ENCODE measurements around the gene TEX53.

TEX53 gene

DNA sequence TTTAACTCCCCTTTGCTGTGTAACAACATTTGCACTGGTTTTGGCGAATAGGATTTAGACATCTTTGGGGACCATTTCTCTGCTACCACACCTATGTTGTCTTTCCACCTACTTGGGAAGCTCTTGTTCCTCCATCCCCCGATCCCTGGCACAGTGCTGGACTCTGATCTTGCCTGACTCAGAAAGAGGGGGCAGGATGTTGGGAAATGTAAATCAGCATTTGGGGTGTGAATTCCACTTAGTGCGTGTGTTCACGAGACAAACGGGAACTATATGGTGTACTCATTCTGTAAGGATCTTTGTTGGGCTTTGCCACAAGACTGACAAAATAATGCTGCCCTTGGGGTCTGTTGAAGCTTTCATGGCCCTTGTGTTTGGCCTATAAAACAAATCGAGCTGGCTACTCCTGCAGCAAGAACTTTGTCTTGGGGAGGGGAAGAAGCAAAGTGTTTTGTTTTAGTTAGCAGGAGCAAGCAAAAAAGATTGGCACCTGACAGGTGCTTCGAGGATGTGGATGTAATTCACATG, 28.0 kb downstream of the TEX53 start:
- TF ChIP-seq POLR2AphosphoS5 (IDR thresholded peaks at IDR 0.05; ENCODE audit: low read depth, low read length): no peak
- TF ChIP-seq TAF1 (IDR thresholded peaks at IDR 0.05; ENCODE audit: low read depth, low read length): no peak
- TF ChIP-seq POU2F2 (IDR thresholded peaks at IDR 0.05; ENCODE audit: low read depth, low read length): no peak
- no peak for TF ChIP-seq PAX5 (IDR thresholded peaks at IDR 0.05; ENCODE audit: insufficient read depth, low read length, severe bottlenecking)
- no peak for TF ChIP-seq SPI1 (IDR thresholded peaks at IDR 0.05; ENCODE audit: low read depth, low read length)
- no peak for TF ChIP-seq POLR2A (IDR thresholded peaks at IDR 0.05; ENCODE audit: low read depth, low read length)
- FAIRE-seq: no peak
- no peak for DNase-seq (ENCODE audit: insufficient read length, low spot score)

- no peak for FAIRE-seq
Observed at GRCh38 chr9:114627553-114627952, 30.1 kb downstream of the TEX53 start.

GRCh38 chr9:114626415-114627020, 31.1 kb downstream of the TEX53 start:
- DNase-seq (ENCODE audit: insufficient read length, low spot score) (no peak), FAIRE-seq (no peak)
- TF ChIP-seq POU2F2 (IDR thresholded peaks at IDR 0.05; ENCODE audit: low read depth, low read length) (no peak), POLR2AphosphoS5 (IDR thresholded peaks at IDR 0.05; ENCODE audit: low read depth, low read length) (no peak), TAF1 (IDR thresholded peaks at IDR 0.05; ENCODE audit: low read depth, low read length) (no peak), POLR2A (IDR thresholded peaks at IDR 0.05; ENCODE audit: low read depth, low read length) (no peak), SPI1 (IDR thresholded peaks at IDR 0.05; ENCODE audit: low read depth, low read length) (no peak), PAX5 (IDR thresholded peaks at IDR 0.05; ENCODE audit: insufficient read depth, low read length, severe bottlenecking) (no peak)

More at GRCh38 chr9:114627553-114627952, 30.1 kb downstream of the TEX53 start:
- TF ChIP-seq POLR2AphosphoS5 (IDR thresholded peaks at IDR 0.05; ENCODE audit: low read depth, low read length) (no peak), POU2F2 (IDR thresholded peaks at IDR 0.05; ENCODE audit: low read depth, low read length) (no peak), POLR2A (IDR thresholded peaks at IDR 0.05; ENCODE audit: low read depth, low read length) (no peak), TAF1 (IDR thresholded peaks at IDR 0.05; ENCODE audit: low read depth, low read length) (no peak), SPI1 (IDR thresholded peaks at IDR 0.05; ENCODE audit: low read depth, low read length) (no peak), PAX5 (IDR thresholded peaks at IDR 0.05; ENCODE audit: insufficient read depth, low read length, severe bottlenecking) (no peak)
- no peak for DNase-seq (ENCODE audit: insufficient read length, low spot score)

DNA sequence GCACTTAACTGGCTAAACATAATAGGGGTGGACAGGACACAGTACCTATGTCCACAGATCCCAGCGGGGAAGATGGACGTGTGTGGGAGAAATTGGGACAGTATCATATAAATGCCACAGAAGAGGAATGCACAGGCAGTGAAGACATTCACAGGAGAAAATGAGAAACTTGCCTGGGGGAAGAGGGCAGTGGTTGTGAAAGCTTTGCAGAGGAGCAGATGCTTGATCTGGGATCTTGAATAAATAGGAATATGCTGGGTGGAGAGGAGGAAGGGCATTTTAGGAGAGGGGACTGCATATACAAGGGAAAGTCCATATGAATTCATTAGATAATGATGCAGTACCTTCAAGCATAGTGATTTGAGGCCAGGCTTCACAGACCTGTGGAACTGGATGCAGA, 32.9 kb downstream of the TEX53 start:
- no peak for FAIRE-seq
- no peak for DNase-seq (ENCODE audit: insufficient read length, low spot score)
- TF ChIP-seq SPI1 (IDR thresholded peaks at IDR 0.05; ENCODE audit: low read depth, low read length): no peak
- no peak for TF ChIP-seq POU2F2 (IDR thresholded peaks at IDR 0.05; ENCODE audit: low read depth, low read length)
- TF ChIP-seq TAF1 (IDR thresholded peaks at IDR 0.05; ENCODE audit: low read depth, low read length): no peak
- TF ChIP-seq POLR2A (IDR thresholded peaks at IDR 0.05; ENCODE audit: low read depth, low read length): no peak
- no peak for TF ChIP-seq PAX5 (IDR thresholded peaks at IDR 0.05; ENCODE audit: insufficient read depth, low read length, severe bottlenecking)
- TF ChIP-seq POLR2AphosphoS5 (IDR thresholded peaks at IDR 0.05; ENCODE audit: low read depth, low read length): no peak

- FAIRE-seq (no peak), DNase-seq (ENCODE audit: insufficient read length, low spot score) (no peak)
- no peak for TF ChIP-seq POU2F2 (IDR thresholded peaks at IDR 0.05; ENCODE audit: low read depth, low read length)
- TF ChIP-seq POLR2AphosphoS5 (IDR thresholded peaks at IDR 0.05; ENCODE audit: low read depth, low read length): no peak
- TF ChIP-seq POLR2A (IDR thresholded peaks at IDR 0.05; ENCODE audit: low read depth, low read length): no peak
- no peak for TF ChIP-seq SPI1 (IDR thresholded peaks at IDR 0.05; ENCODE audit: low read depth, low read length)
- TF ChIP-seq TAF1 (IDR thresholded peaks at IDR 0.05; ENCODE audit: low read depth, low read length): no peak
- TF ChIP-seq PAX5 (IDR thresholded peaks at IDR 0.05; ENCODE audit: insufficient read depth, low read length, severe bottlenecking): no peak
Observed at GRCh38 chr9:114621975-114622609, 35.5 kb downstream of the TEX53 start.

- no peak for TF ChIP-seq POLR2A (IDR thresholded peaks at IDR 0.05; ENCODE audit: low read depth, low read length)
- no peak for TF ChIP-seq POLR2AphosphoS5 (IDR thresholded peaks at IDR 0.05; ENCODE audit: low read depth, low read length)
- no peak for TF ChIP-seq POU2F2 (IDR thresholded peaks at IDR 0.05; ENCODE audit: low read depth, low read length)
- no peak for TF ChIP-seq PAX5 (IDR thresholded peaks at IDR 0.05; ENCODE audit: insufficient read depth, low read length, severe bottlenecking)
- no peak for TF ChIP-seq TAF1 (IDR thresholded peaks at IDR 0.05; ENCODE audit: low read depth, low read length)
- TF ChIP-seq SPI1 (IDR thresholded peaks at IDR 0.05; ENCODE audit: low read depth, low read length): no peak
- FAIRE-seq (no peak), DNase-seq (ENCODE audit: insufficient read length, low spot score) (no peak)
Observed at GRCh38 chr9:114621561-114621960, 36.0 kb downstream of the TEX53 start.

- peak; percentile 77 for FAIRE-seq
- TF ChIP-seq POLR2A (IDR thresholded peaks at IDR 0.05; ENCODE audit: low read depth, low read length): no peak
- TF ChIP-seq PAX5 (IDR thresholded peaks at IDR 0.05; ENCODE audit: insufficient read depth, low read length, severe bottlenecking): peak; percentile 31
- TF ChIP-seq POU2F2 (IDR thresholded peaks at IDR 0.05; ENCODE audit: low read depth, low read length): no peak
- no peak for TF ChIP-seq SPI1 (IDR thresholded peaks at IDR 0.05; ENCODE audit: low read depth, low read length)
- TF ChIP-seq TAF1 (IDR thresholded peaks at IDR 0.05; ENCODE audit: low read depth, low read length): peak; percentile 72
- no peak for TF ChIP-seq POLR2AphosphoS5 (IDR thresholded peaks at IDR 0.05; ENCODE audit: low read depth, low read length)
- no peak for DNase-seq (ENCODE audit: insufficient read length, low spot score)
Observed at GRCh38 chr9:114619191-114619761, 38.3 kb downstream of the TEX53 start.

- FAIRE-seq: peak; percentile 60
Observed at GRCh38 chr9:114616684-114617520, 40.7 kb downstream of the TEX53 start.

More at GRCh38 chr9:114616684-114617520, 40.7 kb downstream of the TEX53 start:
- TF ChIP-seq PAX5 (IDR thresholded peaks at IDR 0.05; ENCODE audit: insufficient read depth, low read length, severe bottlenecking) (no peak), SPI1 (IDR thresholded peaks at IDR 0.05; ENCODE audit: low read depth, low read length) (peak; percentile 56)
- no peak for DNase-seq (ENCODE audit: insufficient read length, low spot score)

All from GM12891 (cell line).